HG03280 (cell line): ENCODE data around the gene CSNK1G3.
"Not testable (repeated sequence)": the region's sequence is repeated elsewhere in the genome, so short reads cannot be mapped to it uniquely, and the experiment has no call there.

Experiments used
- ATAC-seq: cut with Tn5 transposase; IDR thresholded peaks from one replicate; pipeline ENCODE4 v1.9.1; 2021; ENCODE audit warnings: mild to moderate bottlenecking, moderate library complexity; ENCODE audit not compliant: unreplicated experiment

The CSNK1G3 gene

GRCh38 chr5:123636006-123636405 is 124.0 kb downstream of the CSNK1G3 start:
- no peak for ATAC-seq

- not testable (repeated sequence) for ATAC-seq
Measured at GRCh38 chr5:123637028-123637427, 125.1 kb downstream of the CSNK1G3 start.

- no peak for ATAC-seq
Measured at GRCh38 chr5:123639244-123639643, 127.3 kb downstream of the CSNK1G3 start.

GRCh38 chr5:123645024-123645603 is 133.1 kb downstream of the CSNK1G3 start:
- no peak for ATAC-seq

GRCh38 chr5:123647066-123647465 is 135.1 kb downstream of the CSNK1G3 start:
- no peak for ATAC-seq

- ATAC-seq, result no peak
Measured at GRCh38 chr5:123651234-123651633, 139.3 kb downstream of the CSNK1G3 start.

- no peak for ATAC-seq
Measured at GRCh38 chr5:123659011-123659410, 147.0 kb downstream of the CSNK1G3 start.

- no peak for ATAC-seq
Measured at GRCh38 chr5:123659495-123659894, 147.5 kb downstream of the CSNK1G3 start.

- no peak for ATAC-seq
Measured at GRCh38 chr5:123664961-123665360, 153.0 kb downstream of the CSNK1G3 start.

GRCh38 chr5:123665822-123666371 is 153.9 kb downstream of the CSNK1G3 start:
- ATAC-seq, result no peak
